HCT116 (cell line): ENCODE data around the gene MAP7. TPM values are rescaled to one million over a fixed set of nuclear protein-coding genes. Genes with fewer than 3 reads are reported as not detected.

Experiments
- ATAC-seq: fragments of 200-7000 bp; cut with Tn5 transposase; 2 replicates; pipeline ENCODE4 v1.9.1; 2020; ENCODE audit warnings: mild to moderate bottlenecking, moderate library complexity
- BruUV-seq: library from RNA; stranded (reverse); fragments of 400-500 nt; replicated peaks from 2 replicates; lab custom pipeline; 2021; lab: Mats Ljungman, UMichigan
- CTCF ChIA-PET: fragments of 300-600 bp; sonication (Branson Sonifier 250); formaldehyde crosslinking; loops from one replicate; lab custom pipeline; 2021; ENCODE audit warnings: antibody characterized with exemption; lab: Charles Lee
- POLR2A ChIA-PET: fragments of 300-600, 350-600 bp; sonication (Branson Sonifier 250); formaldehyde crosslinking; loops from one replicate; lab custom pipeline; 2021; ENCODE audit warnings: antibody characterized with exemption; lab: Charles Lee
- RAD21 ChIA-PET, 2 experiments: fragments of 300-600 bp; sonication (Branson Sonifier 250); formaldehyde crosslinking; loops; one replicate each; lab custom pipeline; 2023; ENCODE audit warnings: low total read pairs in 2 of 2; ENCODE audit not compliant: uncharacterized antibody in 2 of 2, unreplicated experiment in 2 of 2, low non-redundant PET in 1 of 2; lab: Charles Lee
- DNase-seq: peaks from one replicate; pipeline ENCODE4 v3.0.0-alpha.2; 2010; ENCODE audit warnings: low read depth, low spot score
- H2AFZ ChIP-seq: fragments of 200-600 bp; shearing (Covaris generic), sonication (generic); 2 replicates; pipeline ENCODE4 v1.6.1; 2017; ENCODE audit warnings: low read depth, mixed run types, mixed read lengths, antibody characterized with exemption, low read length; ENCODE audit not compliant: poor library complexity, severe bottlenecking
- H3K27ac ChIP-seq: 2 replicates; pipeline ENCODE4 v1.5.1; 2012; ENCODE audit warnings: low read depth, low read length
- H3K27me3 ChIP-seq: fragments of 200-600 bp; sonication (generic); 2 replicates; pipeline ENCODE4 v1.6.1; 2016; ENCODE audit warnings: mixed run types, low read length, mixed read lengths; ENCODE audit not compliant: insufficient read depth
- H3K36me3 ChIP-seq, 2 experiments: fragments of 200-500 bp in 1 of 2; fragments of 200-600 bp in 1 of 2; sonication (Bioruptor generic) in 1 of 2; sonication (generic) in 1 of 2; 2 replicates each; pipeline versions ENCODE4 v1.5.1 to v1.6.1; 2014 to 2016; ENCODE audit warnings: low read length in 2 of 2, inconsistent platforms in 1 of 2, mixed read lengths in 1 of 2, mixed run types in 1 of 2; ENCODE audit not compliant: insufficient read depth in 2 of 2, control insufficient read depth in 1 of 2
- H3K4me1 ChIP-seq, 2 experiments: fragments of 200-600 bp in 1 of 2; sonication (generic) in 1 of 2; 2 replicates each; pipeline versions ENCODE4 v1.5.1 to v1.6.1; 2012 to 2017; ENCODE audit warnings: low read length in 2 of 2, inconsistent platforms in 1 of 2, mild to moderate bottlenecking in 1 of 2, mixed read lengths in 1 of 2, mixed run types in 1 of 2, moderate library complexity in 1 of 2; ENCODE audit not compliant: insufficient read depth in 2 of 2, control insufficient read depth in 1 of 2
- H3K4me2 ChIP-seq: fragments of 200-600 bp; sonication (generic); 2 replicates; pipeline ENCODE4 v1.6.1; 2017; ENCODE audit warnings: mixed run types, low read length, mixed read lengths
- H3K4me3 ChIP-seq, 2 experiments: fragments of 200-600 bp in 1 of 2; sonication (generic) in 1 of 2; replicated peaks in 1 of 2; 2 replicates each; pipeline ENCODE4 v1.5.1; 2011 to 2016; ENCODE audit warnings: low read length in 2 of 2, control low read depth in 1 of 2, low read depth in 1 of 2, mild to moderate bottlenecking in 1 of 2, mixed read lengths in 1 of 2, mixed run types in 1 of 2
- H3K79me2 ChIP-seq: fragments of 200-600 bp; sonication (generic); 2 replicates; pipeline ENCODE4 v1.6.1; 2017; ENCODE audit warnings: mild to moderate bottlenecking, mixed run types, low read length, moderate library complexity, mixed read lengths; ENCODE audit not compliant: insufficient read depth
- H3K9ac ChIP-seq: fragments of 200-600 bp; sonication (generic); 2 replicates; pipeline ENCODE4 v1.6.1; 2016; ENCODE audit warnings: low read length, mixed read lengths
- H3K9me2 ChIP-seq: fragments of 200-600 bp; sonication (generic), shearing (Covaris generic); 2 replicates; pipeline ENCODE4 v1.6.1; 2017; ENCODE audit warnings: mixed run types, mild to moderate bottlenecking, moderate library complexity; ENCODE audit not compliant: insufficient read depth
- H3K9me3 ChIP-seq, 2 experiments: fragments of 200-500 bp in 1 of 2; fragments of 200-600 bp in 1 of 2; sonication (Bioruptor generic) in 1 of 2; sonication (generic) in 1 of 2; 2 replicates each; pipeline ENCODE4 v1.6.1; 2014 to 2017; ENCODE audit warnings: low read length in 2 of 2, mixed read lengths in 2 of 2, inconsistent platforms in 1 of 2, low read depth in 1 of 2, mild to moderate bottlenecking in 1 of 2, mixed run types in 1 of 2, moderate library complexity in 1 of 2; ENCODE audit not compliant: control insufficient read depth in 1 of 2, insufficient read depth in 1 of 2
- H4K20me1 ChIP-seq: fragments of 200-600 bp; sonication (generic), shearing (Covaris generic); 2 replicates; pipeline ENCODE4 v1.6.1; 2017; ENCODE audit warnings: mixed run types, mild to moderate bottlenecking, moderate library complexity; ENCODE audit not compliant: insufficient read depth
- CBX3 ChIP-seq: IDR thresholded peaks from 2 replicates; pipeline ENCODE4 v1.6.1; 2012; ENCODE audit warnings: low read depth
- CEBPB ChIP-seq: IDR thresholded peaks from 2 replicates; pipeline ENCODE4 v1.6.1; 2012; ENCODE audit warnings: low read depth
- EGR1 ChIP-seq: IDR thresholded peaks from 2 replicates; pipeline ENCODE4 v1.6.1; 2012; ENCODE audit warnings: low read depth
- ELF1 ChIP-seq: IDR thresholded peaks from 2 replicates; pipeline ENCODE4 v1.6.1; 2012; ENCODE audit warnings: low read depth, borderline replicate concordance
- EZH2 ChIP-seq: fragments of 200-600 bp; sonication (generic); IDR thresholded peaks from 2 replicates; pipeline ENCODE4 v1.6.1; 2017; ENCODE audit warnings: antibody characterized with exemption, mixed run types
- EZH2phosphoT487 ChIP-seq: fragments of 200-600 bp; IDR thresholded peaks from 2 replicates; pipeline ENCODE4 v1.6.1; 2018; ENCODE audit warnings: antibody characterized with exemption, borderline replicate concordance
- FOSL1 ChIP-seq: IDR thresholded peaks from 2 replicates; pipeline ENCODE4 v1.6.1; 2012; ENCODE audit warnings: low read depth
- JUND ChIP-seq: IDR thresholded peaks from 2 replicates; pipeline ENCODE4 v1.6.1; 2012
- POLR2A ChIP-seq: IDR thresholded peaks from 2 replicates; pipeline ENCODE4 v1.7.0; 2011; ENCODE audit warnings: borderline replicate concordance; ENCODE audit not compliant: insufficient read depth, insufficient read length; ENCODE audit errors: extremely low read depth
- POLR2AphosphoS5 ChIP-seq: IDR thresholded peaks from 2 replicates; pipeline ENCODE4 v1.6.1; 2011; ENCODE audit warnings: mild to moderate bottlenecking, low read depth, low read length, moderate library complexity
- RAD21 ChIP-seq: IDR thresholded peaks from 2 replicates; pipeline ENCODE4 v1.6.1; 2012; ENCODE audit warnings: low read depth, mild to moderate bottlenecking
- SIN3A ChIP-seq: IDR thresholded peaks from 2 replicates; pipeline ENCODE4 v1.6.1; 2012; ENCODE audit warnings: low read depth
- SP1 ChIP-seq: IDR thresholded peaks from 2 replicates; pipeline ENCODE4 v1.6.1; 2012; ENCODE audit warnings: low read depth
- SRF ChIP-seq: IDR thresholded peaks from 2 replicates; pipeline ENCODE4 v1.6.1; 2012; ENCODE audit warnings: low read depth
- TCF7L2 ChIP-seq: IDR thresholded peaks from 2 replicates; pipeline ENCODE4 v1.7.0; 2011; ENCODE audit warnings: borderline replicate concordance, inconsistent platforms; ENCODE audit not compliant: insufficient read depth, insufficient read length; ENCODE audit errors: extremely low read depth
- YY1 ChIP-seq: IDR thresholded peaks from 2 replicates; pipeline ENCODE4 v1.6.1; 2011; ENCODE audit warnings: low read length, low read depth, moderate library complexity, mild to moderate bottlenecking; ENCODE audit not compliant: insufficient replicate concordance; ENCODE audit errors: extremely low read depth
- ZFX ChIP-seq: fragments of 450-650 bp; IDR thresholded peaks from 2 replicates; pipeline ENCODE4 v1.6.1; 2017
- ZNF274 ChIP-seq: fragments of 200-500 bp; sonication (Bioruptor generic); IDR thresholded peaks from 2 replicates; pipeline ENCODE4 v1.6.1; 2014; ENCODE audit warnings: mild to moderate bottlenecking, low read depth, low read length, inconsistent platforms
- intact Hi-C: fragments of 100-400 bp; cut with micrococcal nuclease; formaldehyde crosslinking; loops from 2 replicates; pipeline ENCODE4 v1.10.0; 2022
- total RNA-seq: library from RNA; stranded (reverse); gene quantifications from one replicate; pipeline ENCODE4 v1.2.1, GENCODE V29; 2021; ENCODE audit not compliant: unreplicated experiment
- TF ChIP-seq, protein P1 (sequence below): IDR thresholded peaks from 2 replicates; pipeline ENCODE4 v1.6.1; 2012
- TF ChIP-seq, protein P2 (sequence below): IDR thresholded peaks from 2 replicates; pipeline ENCODE4 v1.6.1; 2012
- TF ChIP-seq, protein P3 (sequence below), 3 experiments: fragments of 200-600 bp in 1 of 3; sonication (generic) in 1 of 3; IDR thresholded peaks in 2 of 3; conservative IDR thresholded peaks in 1 of 3; 2 replicates each; pipeline ENCODE4 v1.5.1; 2012 to 2017; ENCODE audit warnings: low read depth in 2 of 3, low read length in 2 of 3, antibody characterized with exemption in 1 of 3, borderline replicate concordance in 1 of 3, control low read depth in 1 of 3, mild to moderate bottlenecking in 1 of 3, mixed read lengths in 1 of 3, mixed run types in 1 of 3, moderate library complexity in 1 of 3; ENCODE audit not compliant: insufficient read depth in 1 of 3

MAP7 gene
- total RNA-seq, 1 experiment from 2014 or later, result 35.5 TPM

DNA sequence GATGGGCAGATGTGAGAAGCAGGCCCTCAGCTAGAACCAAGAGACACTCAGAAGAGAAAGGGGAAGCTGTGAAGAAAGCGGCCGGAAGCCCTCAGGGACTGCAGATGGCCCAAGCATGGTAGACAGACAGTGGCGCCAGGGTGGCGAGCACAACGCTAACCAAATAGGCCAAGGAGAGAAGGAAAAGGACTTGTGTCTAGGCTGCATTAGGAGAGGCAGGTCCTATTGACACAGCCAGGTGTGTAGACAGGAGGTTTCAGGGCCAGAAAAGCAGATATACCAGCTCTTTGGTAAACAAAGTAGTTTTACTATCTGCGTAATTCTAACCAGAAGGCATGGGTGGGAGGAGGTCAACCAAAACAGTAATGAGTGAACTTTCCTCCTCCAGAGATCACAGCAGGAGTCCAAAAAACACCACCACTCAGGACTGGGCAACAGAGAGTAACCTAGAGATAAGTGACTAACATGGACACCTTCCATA is 15.8 kb upstream of the MAP7 start:
- H3K27ac ChIP-seq, result no peak overlapping the region
- CTCF ChIA-PET, result no interaction called here
- H3K36me3 ChIP-seq, result no peaks in the 10 kb centered on the region; a peak in 1 of 4 replicates
- TF ChIP-seq EZH2phosphoT487 (no peak), ZNF274 (no peak), SIN3A (no peak), JUND (no peak), SRF (no peak), CBX3 (no peak), POLR2A (no peak), FOSL1 (no peak), ZFX (no peak), EGR1 (no peak), ELF1 (no peak), RAD21 (no peak), CEBPB (no peak)
- TF ChIP-seq, all 23 proteins: peak for 0
- intact Hi-C loops, result no loop called here
- no TSS peak for BruUV-seq
- H3K79me2 ChIP-seq, result no peaks in the 10 kb centered on the region
- H3K27me3 ChIP-seq, result no peaks in the 10 kb centered on the region
- no peak overlapping the region for H3K9ac ChIP-seq
- H2AFZ ChIP-seq, result no peak overlapping the region
- no peaks in the 10 kb centered on the region for H4K20me1 ChIP-seq
- H3K4me1 ChIP-seq, result no peaks in the 10 kb centered on the region
- POLR2A ChIA-PET, result interaction anchor here (0.7 to 1.2 kb wide), 2 partner anchors 10 to 227 kb away, joined by 3 to 4 read pairs; partner anchors contain the start of gene MAP3K5
- no peaks in the 10 kb centered on the region for H3K9me2 ChIP-seq
- no peak overlapping the region for H3K4me3 ChIP-seq
- H3K9me3 ChIP-seq, result peaks cover 3 to 8% of the 10 kb centered on the region in 2 experiments; a peak in 2 of 4 replicates
- H3K4me2 ChIP-seq, result no peak overlapping the region
- no peak for DNase-seq
- RAD21 ChIA-PET, result no interaction called here
- no peak for ATAC-seq

DNA sequence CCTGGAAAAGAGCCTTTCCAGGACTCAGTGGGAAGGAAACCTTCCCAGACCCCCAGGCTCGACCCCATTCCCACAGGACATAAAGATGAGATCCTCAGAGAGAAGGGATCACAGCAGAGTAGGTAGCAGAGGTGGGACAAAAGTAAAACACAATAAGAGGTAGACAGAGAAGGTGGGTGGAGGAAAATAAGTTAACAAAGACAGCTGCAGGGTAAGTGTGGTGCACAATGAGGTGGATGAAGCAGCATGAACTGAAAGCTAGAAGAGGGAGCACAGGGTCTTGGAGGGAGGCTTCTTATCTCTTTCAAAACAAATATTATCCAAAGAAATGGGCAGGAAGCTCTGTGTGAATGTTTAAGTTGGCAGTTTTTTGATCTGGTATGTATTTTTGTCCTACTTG is 14.0 kb upstream of the MAP7 start:
- no TSS peak for BruUV-seq
- POLR2A ChIA-PET, result no interaction called here
- no peaks in the 10 kb centered on the region for H3K4me1 ChIP-seq
- H3K36me3 ChIP-seq, result no peaks in the 10 kb centered on the region
- CTCF ChIA-PET, result no interaction called here
- H3K4me2 ChIP-seq, result no peak overlapping the region
- no peak overlapping the region for H2AFZ ChIP-seq
- RAD21 ChIA-PET, result no interaction called here
- H3K9me2 ChIP-seq, result no peaks in the 10 kb centered on the region
- no peak for ATAC-seq
- DNase-seq, result no peak
- H4K20me1 ChIP-seq, result no peaks in the 10 kb centered on the region
- no peaks in the 10 kb centered on the region for H3K79me2 ChIP-seq
- intact Hi-C loops, result no loop called here
- no peak overlapping the region for H3K9ac ChIP-seq
- no peaks in the 10 kb centered on the region for H3K27me3 ChIP-seq
- no peaks in the 10 kb centered on the region for H3K9me3 ChIP-seq
- H3K27ac ChIP-seq, result no peak overlapping the region
- no peak overlapping the region for H3K4me3 ChIP-seq
- no peak for TF ChIP-seq EZH2
- TF ChIP-seq ZFX, result no peak
- no peak for TF ChIP-seq SRF
- TF ChIP-seq TCF7L2, result no peak
- no peak for TF ChIP-seq ZNF274
- TF ChIP-seq ELF1, result no peak
- no peak for TF ChIP-seq YY1
- TF ChIP-seq SP1, result no peak
- TF ChIP-seq, protein P1, sequence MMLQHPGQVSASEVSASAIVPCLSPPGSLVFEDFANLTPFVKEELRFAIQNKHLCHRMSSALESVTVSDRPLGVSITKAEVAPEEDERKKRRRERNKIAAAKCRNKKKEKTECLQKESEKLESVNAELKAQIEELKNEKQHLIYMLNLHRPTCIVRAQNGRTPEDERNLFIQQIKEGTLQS, result no peak
- TF ChIP-seq, protein P2, sequence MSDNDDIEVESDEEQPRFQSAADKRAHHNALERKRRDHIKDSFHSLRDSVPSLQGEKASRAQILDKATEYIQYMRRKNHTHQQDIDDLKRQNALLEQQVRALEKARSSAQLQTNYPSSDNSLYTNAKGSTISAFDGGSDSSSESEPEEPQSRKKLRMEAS, result no peak
- TF ChIP-seq CBX3, result no peak
- TF ChIP-seq, protein P3, sequence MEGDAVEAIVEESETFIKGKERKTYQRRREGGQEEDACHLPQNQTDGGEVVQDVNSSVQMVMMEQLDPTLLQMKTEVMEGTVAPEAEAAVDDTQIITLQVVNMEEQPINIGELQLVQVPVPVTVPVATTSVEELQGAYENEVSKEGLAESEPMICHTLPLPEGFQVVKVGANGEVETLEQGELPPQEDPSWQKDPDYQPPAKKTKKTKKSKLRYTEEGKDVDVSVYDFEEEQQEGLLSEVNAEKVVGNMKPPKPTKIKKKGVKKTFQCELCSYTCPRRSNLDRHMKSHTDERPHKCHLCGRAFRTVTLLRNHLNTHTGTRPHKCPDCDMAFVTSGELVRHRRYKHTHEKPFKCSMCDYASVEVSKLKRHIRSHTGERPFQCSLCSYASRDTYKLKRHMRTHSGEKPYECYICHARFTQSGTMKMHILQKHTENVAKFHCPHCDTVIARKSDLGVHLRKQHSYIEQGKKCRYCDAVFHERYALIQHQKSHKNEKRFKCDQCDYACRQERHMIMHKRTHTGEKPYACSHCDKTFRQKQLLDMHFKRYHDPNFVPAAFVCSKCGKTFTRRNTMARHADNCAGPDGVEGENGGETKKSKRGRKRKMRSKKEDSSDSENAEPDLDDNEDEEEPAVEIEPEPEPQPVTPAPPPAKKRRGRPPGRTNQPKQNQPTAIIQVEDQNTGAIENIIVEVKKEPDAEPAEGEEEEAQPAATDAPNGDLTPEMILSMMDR (IDR thresholded peaks at IDR 0.05 in 2 of 3, conservative IDR thresholded peaks at IDR 0.05 in 1 of 3; ENCODE audit: borderline replicate concordance in 1 of 3, insufficient read depth in 1 of 3, low read depth in 2 of 3, low read length in 2 of 3), result no peak
- TF ChIP-seq POLR2AphosphoS5, result no peak
- TF ChIP-seq CEBPB, result no peak
